GM21515 (cell line): Measurements from ENCODE around the gene IGFBP6.

ENCODE experiments used
- ATAC-seq: cut with Tn5 transposase; IDR thresholded peaks from one replicate; pipeline ENCODE4 v1.9.1; 2021; ENCODE audit not compliant: unreplicated experiment

IGFBP6 gene

DNA sequence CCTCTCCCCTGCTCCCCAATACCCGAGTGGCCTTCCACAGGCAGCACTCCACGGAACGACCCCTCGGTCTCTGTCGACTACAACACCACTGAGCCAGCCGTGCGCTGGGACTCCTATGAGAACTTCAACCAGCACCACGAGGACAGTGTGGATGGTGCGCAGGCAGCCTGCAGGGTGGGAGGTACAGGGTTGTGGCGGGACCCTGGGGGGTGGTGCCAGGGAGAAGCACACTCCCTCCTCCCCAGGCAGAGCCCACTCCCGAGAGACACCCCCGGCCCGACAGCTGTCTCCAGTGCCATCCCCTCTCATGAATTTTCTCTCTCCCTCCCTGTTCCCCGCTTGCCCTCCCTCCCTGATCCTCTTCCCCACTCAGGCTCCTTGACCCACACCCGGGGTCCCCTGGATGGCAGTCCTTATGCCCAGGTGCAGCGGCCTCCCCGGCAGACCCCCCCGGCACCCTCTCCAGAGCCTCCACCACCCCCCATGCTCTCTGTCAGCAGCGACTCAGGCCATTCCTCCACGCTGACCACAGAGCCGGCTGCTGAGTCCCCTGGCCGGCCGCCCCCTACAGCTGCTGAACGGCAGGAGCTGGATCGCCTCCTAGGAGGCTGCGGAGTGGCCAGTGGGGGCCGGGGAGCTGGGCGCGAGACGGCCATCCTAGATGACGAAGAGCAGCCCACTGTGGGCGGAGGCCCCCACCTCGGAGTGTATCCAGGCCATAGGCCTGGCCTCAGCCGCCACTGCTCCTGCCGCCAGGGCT lies 38.6 kb upstream of the IGFBP6 start:
- no peak for ATAC-seq

DNA sequence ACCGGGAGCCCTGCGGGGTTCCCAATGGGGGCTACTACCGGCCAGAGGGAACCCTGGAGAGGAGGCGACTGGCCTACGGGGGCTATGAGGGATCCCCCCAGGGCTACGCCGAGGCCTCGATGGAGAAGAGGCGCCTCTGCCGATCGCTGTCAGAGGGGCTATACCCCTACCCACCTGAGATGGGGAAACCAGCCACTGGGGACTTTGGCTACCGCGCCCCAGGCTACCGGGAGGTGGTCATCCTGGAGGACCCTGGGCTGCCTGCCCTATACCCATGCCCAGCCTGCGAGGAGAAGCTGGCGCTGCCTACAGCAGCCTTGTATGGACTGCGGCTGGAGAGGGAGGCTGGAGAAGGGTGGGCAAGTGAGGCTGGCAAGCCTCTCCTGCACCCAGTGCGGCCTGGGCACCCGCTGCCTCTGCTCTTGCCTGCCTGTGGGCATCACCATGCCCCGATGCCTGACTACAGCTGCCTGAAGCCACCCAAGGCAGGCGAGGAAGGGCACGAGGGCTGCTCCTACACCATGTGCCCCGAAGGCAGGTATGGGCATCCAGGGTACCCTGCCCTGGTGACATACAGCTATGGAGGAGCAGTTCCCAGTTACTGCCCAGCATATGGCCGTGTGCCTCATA lies 37.9 kb upstream of the IGFBP6 start:
- no peak for ATAC-seq

DNA sequence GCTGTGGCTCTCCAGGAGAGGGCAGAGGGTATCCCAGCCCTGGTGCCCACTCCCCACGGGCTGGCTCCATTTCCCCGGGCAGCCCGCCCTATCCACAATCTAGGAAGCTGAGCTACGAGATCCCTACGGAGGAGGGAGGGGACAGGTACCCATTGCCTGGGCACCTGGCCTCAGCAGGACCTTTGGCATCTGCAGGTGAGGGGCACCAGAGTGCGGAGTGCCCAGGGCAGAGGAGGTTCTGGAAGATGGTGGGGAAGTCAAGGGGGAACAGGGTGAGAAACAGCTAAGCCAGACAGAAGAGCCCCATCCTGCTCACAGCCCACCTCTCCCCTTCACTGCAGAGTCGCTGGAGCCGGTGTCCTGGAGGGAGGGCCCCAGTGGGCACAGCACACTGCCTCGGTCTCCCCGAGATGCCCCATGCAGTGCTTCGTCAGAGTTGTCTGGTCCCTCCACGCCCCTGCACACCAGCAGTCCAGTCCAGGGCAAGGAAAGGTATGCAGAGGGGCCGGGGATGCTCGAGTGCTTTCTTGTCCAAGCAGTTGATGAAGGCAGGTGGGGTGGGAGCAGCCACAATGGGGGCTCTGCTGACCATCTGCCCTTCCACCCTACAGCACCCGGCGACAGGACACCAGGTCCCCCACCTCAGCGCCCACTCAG lies 37.3 kb upstream of the IGFBP6 start:
- ATAC-seq = no peak

DNA sequence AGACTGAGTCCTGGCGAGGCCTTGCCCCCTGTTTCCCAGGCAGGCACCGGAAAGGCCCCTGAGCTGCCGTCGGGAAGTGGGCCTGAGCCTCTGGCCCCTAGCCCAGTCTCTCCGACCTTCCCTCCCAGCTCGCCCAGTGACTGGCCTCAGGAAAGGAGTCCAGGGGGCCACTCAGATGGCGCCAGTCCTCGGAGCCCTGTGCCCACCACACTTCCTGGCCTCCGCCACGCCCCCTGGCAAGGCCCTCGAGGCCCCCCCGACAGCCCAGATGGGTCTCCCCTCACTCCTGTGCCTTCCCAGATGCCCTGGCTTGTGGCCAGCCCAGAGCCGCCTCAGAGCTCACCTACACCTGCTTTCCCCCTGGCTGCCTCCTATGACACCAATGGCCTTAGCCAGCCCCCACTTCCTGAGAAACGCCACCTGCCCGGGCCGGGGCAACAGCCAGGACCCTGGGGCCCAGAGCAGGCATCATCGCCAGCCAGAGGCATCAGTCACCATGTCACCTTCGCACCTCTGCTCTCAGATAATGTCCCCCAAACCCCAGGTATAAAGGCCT lies 36.7 kb upstream of the IGFBP6 start:
- no peak for ATAC-seq

DNA sequence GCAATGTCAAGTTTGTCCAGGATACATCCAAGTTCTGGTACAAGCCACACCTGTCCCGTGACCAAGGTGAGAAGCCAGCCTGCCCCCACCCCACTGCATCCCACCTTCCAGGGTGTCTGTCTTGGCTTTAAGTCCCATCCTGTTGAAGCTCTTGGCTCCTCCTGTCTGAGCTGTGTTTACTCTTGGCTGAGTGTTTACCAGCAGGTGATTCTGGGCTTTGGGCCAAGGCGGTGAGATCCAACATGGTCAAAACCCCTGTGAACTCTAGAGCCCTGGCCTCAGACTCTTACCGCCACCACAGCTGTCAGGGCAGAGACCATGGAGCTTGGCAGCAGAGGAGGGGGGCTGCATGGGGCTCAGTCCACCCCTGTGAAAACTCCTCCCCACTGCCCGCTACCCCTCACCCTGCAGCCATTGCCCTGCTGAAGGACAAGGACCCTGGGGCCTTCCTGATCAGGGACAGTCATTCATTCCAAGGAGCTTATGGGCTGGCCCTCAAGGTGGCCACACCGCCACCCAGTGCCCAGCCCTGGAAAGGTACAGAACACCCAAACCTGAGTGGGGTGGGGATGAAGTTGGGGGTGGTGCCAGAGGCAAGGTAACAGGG lies 36.0 kb upstream of the IGFBP6 start:
- ATAC-seq = no peak

DNA sequence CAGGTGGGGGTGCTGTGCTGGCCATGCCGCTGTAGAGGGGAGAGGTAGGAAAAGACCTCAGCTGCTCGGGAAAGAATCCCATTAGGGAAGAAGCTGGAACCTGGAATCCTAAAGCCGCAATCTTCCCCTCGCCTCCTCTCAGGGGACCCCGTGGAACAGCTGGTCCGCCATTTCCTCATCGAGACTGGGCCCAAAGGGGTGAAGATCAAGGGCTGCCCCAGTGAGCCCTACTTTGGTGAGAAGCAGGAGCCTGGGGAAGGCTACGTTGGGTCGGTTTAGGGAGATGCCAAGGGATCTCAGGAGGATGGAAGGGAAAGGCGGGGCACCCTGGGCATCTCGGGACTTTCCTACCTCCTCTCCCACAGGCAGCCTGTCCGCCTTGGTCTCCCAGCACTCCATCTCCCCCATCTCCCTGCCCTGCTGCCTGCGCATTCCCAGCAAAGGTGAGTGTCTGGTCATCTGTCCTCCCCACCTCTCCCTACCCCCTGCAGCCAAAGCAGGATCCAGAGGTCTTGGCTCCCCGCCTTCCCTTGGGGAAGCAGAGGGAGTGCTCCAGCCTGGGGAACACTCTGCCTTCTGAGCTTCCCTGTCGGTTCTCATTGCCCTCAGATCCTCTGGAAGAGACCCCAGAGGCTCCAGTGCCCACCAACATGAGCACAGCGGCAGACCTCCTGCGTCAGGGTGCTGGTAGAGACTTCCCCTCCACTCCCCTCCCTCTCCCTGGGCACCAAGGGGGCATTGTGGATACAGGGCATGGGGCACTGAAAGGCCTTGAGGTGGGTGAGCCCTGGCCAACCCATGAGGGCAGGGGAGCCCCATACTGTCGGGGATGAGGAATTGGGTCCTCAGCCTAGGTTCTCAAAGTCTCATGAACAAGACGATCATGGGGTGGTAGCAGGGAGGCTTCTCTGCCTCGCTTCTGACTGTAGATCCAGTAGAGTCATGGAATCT lies 35.2 kb upstream of the IGFBP6 start:
- no peak for ATAC-seq

DNA sequence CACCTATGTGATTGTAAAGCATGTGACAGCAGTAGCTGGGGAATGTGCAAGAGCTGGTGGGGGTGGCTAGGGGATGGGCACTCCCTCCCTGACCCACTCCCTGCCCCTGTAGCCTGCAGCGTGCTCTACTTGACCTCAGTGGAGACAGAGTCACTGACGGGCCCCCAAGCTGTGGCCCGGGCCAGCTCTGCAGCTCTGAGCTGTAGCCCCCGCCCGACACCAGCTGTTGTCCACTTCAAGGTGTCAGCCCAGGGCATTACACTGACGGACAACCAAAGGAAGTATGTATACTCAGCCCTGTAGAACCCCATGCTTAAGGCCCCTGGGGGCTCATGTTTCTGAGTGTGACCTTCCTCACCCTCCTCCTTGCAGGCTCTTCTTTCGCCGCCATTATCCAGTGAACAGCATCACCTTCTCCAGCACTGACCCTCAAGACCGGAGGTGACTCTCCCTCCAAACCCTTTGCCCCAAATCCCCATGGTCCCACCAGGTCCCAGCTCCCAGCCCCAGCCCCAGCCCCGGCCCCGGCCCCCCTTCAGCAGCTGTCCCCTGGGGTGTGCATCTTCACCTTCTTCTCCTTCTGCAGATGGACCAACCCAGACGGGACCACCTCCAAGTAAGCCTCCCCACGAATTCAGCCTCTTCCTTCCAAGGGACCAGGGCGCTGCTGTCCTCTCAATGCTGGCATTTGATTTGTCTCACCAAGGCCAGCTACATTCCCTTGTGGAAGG lies 34.3 kb upstream of the IGFBP6 start:
- ATAC-seq = no peak

DNA sequence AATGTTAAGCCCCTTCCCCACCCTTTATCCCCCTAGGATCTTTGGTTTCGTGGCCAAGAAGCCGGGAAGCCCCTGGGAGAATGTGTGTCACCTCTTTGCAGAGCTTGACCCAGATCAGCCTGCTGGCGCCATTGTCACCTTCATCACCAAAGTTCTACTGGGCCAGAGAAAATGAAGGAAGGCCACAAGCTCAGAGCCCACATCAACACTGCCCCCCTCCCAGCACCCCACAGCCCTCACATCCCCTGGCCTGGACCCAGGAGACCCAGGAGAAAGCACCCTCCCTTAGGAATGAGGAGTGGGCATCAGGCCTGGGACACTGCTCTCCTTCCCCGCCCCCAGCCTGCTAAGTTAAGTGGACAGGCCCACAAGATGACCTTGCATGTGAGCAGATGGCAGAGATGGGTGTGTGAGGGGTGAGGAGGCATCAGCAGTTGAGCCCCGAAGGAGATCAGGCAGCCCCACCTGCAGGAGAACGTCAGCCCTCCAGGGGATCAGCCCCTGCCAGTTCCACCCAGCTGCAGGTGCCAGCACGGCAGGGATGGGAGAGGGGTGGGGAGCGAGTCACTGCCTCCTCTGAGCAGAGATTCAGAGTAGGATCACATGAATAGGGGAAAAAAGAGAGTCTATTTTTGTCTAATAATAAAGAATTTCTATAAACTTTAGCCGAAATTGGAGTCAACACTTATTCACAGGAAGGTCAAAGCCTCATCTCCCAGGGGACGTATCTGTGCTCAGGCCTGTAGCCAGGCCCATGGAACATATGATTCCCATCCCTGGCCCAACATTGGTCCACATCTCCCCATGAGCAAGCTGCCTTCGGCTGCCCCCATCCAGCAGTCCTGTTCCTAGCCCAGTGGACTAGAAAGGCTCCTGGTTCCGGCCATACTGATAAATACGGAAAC lies 33.5 kb upstream of the IGFBP6 start:
- ATAC-seq = no peak

DNA sequence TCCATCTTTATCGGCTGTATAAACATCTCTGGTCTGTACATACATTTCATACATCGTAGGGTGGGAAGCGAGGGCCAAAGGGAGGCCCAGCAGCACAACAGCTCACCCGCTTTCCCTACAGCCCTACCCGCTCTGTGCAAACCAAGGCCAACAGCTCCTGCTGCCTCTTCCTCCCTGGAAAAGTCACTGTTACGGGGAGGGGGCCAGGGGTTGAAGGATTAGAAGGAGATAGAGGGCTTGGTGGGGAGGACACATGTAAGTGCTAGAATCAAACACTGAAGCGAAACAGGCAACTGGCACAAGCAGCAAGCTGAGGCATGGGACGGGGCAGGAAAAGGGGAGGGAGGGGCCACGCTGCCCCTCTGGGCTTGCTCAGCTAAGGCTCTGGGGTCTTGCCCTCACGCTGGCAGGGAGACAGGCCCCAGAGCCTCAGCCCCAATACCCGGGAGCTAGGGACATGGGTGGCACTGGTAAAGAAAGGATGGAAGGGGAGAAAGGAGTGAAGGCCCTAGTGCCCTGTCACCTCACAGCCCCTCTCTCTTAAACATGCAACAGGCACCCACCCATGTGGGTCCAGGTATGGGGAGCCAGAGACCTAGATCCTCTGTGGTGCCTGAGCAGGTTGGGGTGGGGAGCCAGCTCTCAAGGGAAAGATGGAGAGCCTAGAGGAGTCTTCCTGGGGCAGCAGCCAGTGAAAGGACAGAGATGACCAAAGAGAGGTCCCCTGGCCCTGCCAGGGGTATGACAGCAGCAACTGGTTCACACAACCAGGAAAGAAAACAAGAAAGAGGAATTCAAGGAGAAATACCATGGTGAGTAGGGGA lies 32.6 kb upstream of the IGFBP6 start:
- no peak for ATAC-seq

DNA sequence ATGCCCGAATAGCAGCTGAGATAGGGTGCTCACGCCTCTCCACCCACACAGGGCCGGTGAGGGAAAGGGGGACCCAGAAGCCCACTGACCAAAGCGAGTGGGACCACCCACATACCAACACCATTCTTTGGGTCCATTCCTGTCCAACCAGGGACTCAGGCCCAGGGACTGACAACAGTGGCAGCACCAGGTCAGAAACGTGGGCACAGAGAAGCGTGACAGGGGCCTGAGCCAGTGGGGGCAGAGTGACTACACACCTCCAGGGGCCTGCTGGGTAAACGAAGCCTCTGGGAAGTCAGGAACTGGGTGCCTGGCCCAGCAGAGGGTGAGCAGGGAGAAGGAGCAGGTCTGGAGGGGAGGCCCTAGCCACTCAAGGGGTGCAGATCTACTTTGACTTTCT lies 32.0 kb upstream of the IGFBP6 start:
- no peak for ATAC-seq

DNA sequence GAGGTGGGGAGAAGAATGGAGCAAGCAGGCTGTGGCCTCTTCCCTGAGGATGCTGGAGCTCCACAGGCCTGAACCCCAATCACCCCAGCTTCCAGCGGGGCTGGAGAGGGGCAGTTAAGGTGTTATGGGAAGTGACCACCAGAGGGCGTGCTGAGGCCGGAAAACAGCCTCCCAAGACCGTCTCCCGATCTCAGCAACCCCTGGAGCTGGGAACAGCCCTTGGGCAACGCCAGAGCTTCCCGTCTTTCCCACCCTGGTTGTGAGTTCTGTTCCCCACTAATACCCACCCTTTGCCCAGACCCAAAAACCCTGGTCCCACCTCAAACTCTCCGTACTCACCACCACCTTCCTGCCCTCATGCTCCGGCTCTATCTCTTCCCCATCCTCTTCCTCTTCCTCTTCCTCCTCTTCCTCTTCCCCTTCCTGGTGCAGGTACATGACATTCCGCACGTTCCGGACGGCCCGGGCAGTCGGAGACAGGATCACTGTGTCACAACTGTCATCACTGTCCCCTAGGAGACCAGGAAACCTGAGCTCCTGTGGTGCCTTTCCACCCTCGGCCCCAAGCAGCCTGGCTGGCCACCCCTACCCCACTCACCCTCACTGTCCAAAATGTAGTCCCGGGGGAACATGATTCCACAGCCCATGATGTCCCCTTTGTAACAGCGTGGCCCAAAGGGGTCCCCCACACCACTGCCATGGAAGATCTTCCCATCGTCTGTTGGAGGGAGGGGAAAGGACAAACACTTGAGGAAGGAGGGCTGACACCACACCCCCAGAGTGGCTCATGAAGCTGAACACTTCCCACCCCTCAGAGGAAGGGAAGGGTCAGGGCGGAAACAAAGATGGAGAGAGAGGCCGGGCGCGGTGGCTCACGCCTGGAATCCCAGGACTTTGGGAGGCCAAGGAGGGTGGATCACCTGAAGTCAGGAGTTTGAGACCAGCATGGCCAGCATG lies 31.2 kb upstream of the IGFBP6 start:
- no peak for ATAC-seq

DNA sequence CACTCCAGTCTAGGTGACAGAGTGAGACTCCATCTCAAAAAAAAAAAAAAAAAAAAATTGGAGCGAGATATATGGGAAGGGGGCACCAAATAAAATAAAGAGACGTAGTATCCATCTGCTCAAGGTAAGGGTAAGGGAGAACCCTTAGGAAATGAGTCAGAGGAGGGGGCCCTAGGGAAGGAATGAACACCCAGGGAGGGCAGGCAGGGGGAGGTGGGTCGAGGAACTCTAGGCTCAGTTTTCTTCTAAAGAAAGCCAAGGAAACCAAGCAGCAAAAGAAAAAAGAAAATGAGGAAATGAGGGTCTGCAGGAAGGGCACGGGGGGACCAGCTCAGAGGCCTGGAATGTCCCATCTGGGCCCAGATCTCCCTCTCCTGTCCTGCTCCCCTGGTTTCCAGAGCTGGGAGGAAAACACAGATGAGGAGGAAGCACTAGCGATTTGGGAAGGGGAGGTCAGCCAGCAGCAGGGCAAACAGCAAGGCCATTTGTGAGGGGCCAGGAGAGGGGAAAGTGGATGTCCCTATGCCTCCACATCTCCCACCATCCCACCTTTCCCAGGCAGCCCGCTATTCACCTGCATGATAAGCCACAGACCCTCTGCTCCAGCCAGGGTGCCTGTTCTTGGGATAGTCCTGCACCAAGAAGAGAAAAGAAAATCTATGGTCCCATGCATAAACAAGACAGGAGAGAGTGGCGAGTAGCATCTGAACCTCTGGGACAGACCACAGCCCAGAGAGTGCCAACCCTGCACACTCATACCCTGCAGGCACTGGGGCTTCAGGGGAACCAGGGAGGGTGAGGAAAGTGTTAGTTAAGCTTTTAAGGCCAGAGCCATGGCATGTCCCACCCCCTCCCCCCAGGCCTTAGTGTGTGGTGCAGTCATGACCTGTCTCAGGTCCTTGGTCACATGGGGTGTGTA lies 30.1 kb upstream of the IGFBP6 start:
- ATAC-seq = no peak

DNA sequence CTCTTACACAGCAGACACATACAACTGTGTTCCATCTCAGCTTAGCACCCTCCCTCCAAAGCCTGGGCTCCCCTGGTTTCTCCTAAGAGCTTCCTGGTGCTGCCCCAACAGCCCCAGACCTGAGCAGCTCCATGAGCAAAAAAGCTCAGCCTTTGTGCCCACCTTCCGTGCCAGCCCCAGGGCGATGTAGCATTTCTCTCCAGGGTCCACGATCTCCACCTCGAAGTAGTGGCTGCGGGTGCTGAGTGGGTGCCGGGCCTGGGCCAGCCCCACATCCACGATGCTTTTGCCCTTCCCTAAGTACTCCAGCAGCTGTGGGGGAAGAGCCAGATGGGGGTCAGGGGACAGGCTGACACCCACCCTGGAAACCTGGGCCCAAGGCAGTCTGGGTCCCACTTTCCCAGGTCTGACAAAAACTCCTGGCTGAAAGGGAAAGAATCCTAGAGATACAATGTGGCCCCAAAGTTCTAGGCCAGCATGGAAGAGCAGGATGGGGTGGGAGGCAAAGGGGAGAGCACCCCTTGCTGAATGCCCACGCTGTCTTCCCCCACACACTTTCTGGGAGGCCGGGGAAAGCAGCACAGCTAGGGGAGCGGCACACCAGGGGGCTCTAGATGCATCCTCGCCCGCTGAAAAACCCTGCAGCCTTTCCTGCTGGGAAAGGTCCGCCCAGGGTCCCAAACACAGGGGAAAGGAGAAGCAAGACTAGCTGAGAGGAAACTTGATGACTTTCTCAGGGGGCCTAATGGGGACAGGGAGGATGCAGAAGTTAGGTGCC lies 29.3 kb upstream of the IGFBP6 start:
- no peak for ATAC-seq

DNA sequence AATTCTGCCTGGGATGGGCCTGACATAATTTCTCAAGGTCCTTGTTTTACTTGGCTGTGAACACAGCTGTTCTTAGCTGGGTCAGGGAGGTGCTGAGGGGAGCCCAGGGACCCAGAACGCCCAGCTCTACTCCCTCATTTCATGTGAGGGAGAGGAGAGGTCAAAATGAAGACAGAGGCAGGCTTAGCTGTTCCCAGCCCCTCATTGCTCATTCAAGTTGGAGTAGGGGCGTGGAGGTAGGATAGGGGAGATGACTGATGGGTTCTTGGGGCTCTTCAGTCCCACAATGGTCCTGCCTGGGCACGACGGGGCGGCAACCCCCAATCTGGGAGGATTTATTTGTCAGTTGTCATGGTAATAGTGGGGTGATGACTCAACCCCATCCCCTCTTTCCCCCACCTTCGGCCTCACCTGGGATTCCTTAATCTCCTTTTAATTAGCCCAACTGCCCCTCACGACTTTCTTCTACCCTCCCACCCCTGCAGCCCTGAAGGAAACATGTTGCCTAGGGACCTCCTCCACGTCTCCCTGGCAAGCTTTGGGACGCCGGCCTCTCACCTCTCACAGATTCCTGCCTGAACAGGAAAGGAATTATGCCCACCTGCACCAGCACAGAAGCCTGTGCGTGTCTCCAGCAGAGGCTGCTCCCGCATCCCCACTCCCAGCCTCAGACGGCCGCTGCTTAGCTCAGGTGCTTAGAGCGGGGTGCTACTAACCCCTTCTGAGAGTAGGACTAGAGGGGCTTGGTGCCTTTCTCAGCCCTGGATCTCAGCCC lies 28.5 kb upstream of the IGFBP6 start:
- no peak for ATAC-seq
